HG03103 (cell line): ENCODE results near the gene ELANE.

Experiments used
- ATAC-seq: cut with Tn5 transposase; IDR thresholded peaks from one replicate; pipeline ENCODE4 v1.9.1; 2021; ENCODE audit warnings: low read depth; ENCODE audit not compliant: unreplicated experiment

Gene ELANE

DNA sequence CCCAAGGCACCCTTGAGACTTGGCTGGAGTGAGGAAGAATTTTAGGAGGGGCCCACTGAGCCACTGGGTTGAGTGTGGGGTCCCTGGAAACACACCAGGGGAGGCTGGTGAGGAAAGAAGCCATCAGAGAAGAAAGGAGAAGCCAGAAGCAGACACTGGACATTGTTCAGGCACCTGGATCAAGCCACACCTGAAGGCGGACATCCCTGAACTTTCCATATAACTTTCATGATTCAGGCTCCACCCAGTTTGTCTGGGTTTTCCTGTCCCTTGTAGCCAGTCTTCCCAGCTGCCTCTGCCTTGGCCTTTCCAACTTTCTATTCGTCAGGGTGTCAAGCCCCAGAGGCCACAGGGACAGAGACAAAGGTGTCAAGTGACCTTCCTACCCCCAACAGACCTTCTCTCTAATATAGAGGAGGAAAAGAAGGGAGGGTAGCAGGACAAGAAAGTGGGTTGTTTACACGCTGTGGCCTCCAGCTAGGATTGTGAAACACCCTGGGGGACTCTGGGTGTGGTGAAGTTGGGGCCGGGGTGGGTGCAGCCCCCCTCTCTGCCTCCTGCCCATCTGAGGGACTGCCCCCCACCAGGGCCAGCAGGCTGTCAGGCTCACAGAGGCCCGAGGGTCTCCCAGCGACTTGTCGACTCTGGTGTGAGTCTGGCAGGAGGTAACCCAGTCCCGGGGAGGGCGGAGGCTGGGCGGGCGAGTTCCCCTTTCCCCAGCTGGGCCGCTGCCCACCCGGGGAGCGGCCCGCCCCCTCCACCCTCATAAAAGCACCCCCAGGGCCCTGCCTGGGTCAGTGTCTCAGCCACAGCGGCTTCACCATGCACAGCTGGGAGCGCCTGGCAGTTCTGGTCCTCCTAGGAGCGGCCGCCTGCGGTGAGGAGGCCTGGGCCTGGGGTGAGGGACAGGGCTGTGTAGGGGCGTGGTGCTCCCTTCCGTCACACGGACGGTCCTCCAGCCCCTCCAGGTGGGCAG, 7.1 kb downstream of the ELANE start, which contains the start of gene CFD:
Gene CFD (plus strand): TSS at position 797 of the 976 bp plus-strand sequence. CDS start 26 bp downstream, at position 823.
- ATAC-seq: no peak

DNA sequence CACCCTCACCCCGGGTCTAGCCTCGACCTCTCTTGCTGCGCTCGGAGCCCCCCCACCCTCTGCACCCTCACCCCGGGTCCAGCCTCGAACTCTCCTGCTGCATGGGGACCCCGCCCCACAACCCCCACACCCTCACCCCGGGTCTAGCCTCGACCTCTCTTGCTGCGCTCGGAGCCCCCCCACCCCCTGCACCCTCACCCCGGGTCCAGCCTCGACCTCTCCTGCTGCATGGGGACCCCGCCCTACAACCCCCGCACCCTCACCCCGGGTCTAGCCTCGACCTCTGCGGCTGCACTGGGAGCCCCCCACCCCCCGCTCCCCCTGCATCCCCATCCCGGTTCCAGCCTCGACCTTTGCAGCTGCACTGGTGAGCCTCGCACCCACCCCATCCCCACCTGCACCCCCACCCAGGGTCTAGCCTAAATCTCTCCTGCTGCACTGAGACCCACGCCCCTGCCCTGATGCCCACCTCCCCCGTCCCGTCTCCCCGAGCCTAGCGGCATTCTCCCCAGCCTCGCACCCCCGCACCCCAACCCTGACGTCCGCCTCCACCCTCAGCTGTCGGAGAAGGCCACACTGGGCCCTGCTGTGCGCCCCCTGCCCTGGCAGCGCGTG, 9.1 kb downstream of the ELANE start:
- no peak for ATAC-seq

GRCh38 chr19:861756-862580, 9.9 kb downstream of the ELANE start:
- no peak for ATAC-seq

- no peak for ATAC-seq
These were observed 10.6 kb downstream of the ELANE start for GRCh38 chr19:862581-863314.

- no peak for ATAC-seq
These were observed 11.2 kb downstream of the ELANE start for GRCh38 chr19:863315-863620.

DNA sequence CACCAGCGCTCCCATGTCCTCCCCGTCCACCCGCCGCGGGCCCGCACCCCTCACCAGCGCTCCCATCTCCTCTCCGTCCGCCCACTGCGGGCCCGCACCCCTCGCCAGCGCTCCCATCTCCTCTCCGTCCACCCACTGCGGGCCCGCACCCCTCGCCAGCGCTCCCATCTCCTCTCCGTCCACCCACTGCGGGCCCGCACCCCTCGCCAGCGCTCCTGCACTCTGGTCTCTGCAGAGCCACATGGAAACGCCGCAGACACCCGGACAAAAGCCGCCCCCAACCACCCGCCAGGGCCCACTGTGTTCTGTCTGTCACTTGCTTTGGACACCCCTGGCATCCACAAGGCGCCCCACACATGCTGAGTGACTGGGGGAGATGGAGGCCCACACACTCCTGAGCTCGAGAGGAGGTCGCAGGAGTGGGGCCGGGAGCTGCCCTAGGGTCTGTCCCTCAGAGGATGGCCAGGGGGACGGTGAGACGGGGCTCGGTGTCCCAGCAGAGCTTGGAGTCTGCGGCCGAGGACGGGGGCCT, 14.7 kb downstream of the ELANE start:
- ATAC-seq: no peak

DNA sequence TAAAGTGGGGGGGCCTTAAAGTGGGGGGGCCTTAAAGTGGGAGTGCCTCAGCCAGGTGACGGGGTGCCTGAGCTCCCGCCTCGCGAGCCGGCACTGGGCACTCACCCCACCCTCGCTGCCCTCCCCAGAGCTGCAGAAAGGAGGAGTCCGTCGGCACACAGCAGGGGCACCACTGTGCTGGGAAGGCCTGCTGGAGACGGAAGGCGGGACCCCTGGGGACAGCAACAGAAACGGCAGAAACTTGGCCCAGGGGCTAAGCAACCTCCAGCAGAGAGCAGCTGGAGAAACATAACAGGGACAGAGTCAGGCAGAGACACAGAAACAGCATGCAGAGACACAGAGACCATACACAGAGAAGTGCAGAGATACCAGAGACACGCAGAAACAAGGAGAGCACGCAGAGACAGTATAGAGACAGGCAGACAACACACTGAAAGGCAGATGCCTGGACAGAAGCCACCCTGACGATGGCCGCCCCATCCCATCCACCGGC, 15.2 kb downstream of the ELANE start:
- no peak for ATAC-seq

DNA sequence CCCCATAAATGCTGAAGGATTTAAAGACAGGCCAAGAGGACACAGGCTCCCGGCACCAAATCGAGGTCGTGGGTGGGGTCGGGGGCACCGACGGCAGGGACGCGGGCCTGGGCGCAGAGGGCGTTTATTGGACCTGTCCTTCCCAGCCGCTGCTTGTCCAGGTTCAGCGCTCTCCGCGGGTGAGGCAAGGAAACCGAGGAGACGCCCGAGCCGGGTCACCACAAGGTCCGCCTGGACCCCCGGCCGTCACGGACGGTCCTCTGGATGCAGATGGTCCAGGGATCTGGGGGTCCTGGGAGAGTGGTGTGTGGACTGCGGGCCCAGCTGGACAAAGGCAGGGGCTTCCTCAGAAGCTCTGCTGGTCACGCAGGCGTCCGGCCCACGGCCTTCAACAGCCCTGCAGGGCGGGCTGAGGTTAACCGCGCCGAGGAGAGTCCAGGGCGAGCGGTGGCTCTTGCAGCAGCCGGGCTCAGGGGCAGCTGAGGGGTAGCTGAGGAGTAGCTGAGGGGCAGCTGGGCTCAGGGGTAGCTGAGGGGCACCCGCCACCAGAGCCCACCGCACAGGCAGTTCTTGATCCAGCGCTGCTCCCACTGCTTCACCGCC, 15.9 kb downstream of the ELANE start:
- no peak for ATAC-seq

GRCh38 chr19:868458-869244, 16.5 kb downstream of the ELANE start:
- no peak for ATAC-seq

DNA sequence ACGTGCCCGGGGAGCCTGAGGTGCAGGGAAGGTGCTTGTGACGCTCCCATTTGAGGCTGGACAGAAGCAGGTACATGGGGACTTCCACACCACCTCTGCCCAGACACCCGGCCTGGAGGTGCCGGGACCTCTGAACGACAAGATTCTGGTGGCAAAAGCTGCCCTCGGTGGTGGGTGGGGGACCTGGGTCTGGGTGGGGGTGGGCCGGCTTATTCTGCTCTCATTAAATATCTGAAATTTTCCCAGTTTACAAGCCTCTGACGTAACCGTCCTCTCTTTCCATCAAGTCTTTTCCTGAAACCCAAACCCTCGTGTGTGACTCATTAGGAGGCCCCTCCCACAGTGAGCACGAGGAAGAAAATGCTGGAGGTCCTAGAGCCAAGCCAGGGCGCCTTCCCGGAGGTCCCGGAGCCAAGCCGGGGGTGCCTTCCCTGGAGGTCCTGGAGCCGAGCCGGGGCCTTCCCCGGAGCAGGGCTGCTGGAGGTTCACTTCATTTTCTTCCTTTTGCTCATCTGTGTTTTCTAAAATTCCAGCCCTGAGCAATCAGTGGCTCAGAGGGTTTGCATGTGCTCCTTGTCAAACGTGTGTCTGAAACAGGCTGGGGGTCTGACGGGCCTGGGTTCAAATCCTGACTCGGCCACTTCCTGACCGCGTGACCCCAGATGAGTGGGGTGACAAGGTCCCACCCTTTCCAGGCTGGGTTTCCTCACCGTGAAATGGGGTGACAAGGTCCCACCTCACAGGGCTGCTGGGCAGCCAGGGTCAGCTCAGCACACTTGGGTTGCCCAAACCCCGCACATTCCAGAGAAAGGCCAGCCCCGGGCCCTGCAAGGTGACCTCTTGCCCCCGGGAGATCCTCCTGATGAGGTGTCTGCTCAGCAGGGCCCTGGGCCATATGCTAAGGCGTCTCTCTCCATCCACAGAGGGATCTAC, 17.4 kb downstream of the ELANE start:
- no peak for ATAC-seq

DNA sequence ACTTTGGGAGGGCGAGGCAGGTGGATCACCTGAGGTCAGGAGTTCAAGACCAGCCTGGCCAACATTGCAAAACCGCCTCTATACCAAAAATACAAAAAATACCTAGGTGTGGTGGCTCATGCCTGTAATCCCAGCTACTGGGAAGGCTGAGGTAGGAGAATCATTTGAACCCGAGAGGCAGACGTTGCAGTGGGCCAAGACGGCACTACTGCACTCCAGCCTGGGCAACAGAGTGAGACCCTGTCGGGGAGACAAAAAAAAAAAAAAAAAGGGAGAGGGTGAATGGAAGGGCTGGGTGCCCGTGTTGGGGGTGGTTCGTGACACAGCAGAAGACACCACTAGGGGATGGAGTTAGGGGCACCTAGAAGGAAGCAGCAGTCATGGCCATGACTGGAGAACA, 18.2 kb downstream of the ELANE start:
- no peak for ATAC-seq

DNA sequence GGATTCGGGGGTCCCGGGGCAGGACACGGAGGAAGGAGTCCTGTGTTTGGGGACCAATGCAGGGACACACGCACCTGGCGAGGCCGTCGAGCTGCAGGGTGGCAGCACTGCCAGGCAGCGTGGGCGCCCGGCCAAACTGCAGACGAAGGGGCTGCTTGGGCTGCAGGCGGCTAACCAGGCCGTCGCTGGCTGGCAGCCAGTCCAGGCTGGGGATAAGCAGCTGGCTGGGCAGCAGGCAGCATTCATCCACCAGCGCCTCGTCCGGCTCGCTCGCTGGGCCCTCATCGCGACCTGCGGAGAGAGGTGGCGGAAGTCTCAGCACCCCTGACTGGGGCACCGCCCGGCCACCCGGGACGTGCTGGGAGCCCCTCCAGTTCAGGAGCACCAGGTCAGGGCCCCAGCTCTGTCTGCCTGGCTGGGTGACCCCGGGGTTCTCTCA, 18.9 kb downstream of the ELANE start:
- no peak for ATAC-seq

DNA sequence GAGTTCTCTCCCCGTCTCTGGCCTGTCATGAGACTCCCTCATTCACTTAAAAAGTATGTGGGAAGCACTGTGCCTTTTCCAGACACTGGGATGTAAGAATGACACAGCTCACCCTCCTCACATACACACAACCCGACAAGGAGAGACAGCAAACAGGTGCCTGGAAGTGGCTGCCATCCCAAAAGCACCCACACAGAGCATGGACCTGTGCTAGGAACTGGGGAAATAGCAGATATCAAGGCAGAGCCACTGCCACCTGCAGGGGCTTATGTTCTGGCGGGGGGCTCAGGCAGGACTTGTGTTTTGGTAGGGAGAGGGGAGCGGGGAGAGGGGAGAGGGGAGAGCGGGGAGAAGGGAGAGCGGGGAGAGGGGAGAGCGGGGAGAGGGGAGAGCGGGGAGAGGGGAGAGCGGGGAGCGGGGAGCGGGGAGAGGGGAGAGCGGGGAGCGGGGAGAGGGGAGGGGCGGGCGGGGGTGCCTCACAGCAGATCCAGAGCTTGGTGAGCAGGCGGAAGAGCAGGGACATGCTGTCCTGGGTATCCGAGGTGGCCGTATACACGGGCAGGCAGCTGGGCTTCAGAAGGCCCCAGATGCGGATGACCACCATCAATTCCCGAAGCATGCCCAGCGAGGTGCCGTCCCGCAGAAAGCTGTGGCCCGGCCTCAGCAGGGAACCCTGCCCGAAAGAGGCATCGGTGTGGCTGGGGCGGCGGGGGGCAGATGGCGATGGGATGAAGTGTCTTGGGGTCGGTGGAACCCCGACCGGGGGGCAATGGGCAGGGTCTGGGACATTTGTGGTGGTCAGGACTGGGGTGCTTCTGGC, 19.6 kb downstream of the ELANE start:
- no peak for ATAC-seq

DNA sequence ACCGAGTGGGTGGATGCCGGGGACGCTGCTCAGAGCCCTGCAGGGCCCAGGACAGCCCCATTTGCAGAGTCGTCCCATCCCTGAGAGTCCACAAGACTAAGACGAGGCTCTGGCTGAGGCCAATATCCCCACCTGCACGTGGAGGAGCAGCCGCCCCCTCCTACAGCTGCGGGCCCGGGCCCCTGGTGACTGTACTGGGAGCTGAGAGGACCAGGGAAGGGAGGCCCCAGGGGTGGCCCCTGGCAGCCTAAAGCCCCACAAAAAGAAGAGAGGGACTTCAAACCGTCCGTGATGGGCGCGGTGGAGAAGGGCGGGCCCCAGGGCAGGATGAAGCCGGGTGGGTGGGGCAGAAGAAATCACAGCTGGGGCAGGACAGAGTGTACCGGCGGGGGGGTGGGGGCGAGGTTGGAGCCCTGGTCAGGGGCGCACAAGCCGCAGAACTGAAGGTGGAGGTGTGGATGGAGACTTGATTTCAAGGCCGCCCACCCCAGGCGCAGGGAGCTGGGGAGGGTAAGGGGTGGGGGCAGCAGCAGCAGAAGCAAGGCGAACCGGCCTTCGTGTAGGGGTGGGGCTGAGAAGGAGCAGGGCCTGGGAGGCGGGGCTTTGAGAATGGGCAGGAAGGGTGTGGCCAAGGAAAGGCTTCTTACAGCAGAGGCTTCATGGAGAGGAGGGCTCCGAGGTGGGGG, 20.3 kb downstream of the ELANE start:
- no peak for ATAC-seq

DNA sequence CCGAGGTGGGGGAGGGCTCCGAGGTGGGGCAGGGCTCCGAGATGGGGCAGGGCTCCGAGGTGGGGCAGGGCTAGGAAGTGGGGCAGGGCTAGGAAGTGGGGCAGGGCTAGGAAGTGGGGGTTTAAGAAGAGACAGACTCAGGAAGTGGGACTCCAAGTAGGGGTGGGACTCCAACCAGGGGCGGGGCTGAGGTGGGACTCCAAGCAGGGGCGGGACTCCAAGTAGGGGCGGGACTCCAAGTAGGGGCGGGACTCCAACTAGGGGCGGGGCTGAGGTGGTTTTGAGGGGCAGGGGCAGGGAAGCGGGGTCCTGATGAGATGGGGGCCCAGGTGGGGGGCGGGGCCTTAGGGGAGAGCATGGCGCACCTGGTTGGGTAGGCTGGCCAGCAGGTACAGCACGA, 21.0 kb downstream of the ELANE start:
- ATAC-seq: no peak

- ATAC-seq: no peak
These were observed 21.5 kb downstream of the ELANE start for GRCh38 chr19:873561-874041.
